Transverse colon (tissue), 4 donors: ENCODE results near the gene CADM1.

ENCODE experiments used
- CTCF ChIP-seq, 5 experiments: fragments of 200-600 bp in 3 of 5; fragments of 450-650 bp in 2 of 5; sonication (generic) in 3 of 5; IDR thresholded peaks; 1 replicate in 2 of 5; 2 replicates in 3 of 5; pipeline ENCODE4 v1.5.1; 2016 to 2017; ENCODE audit warnings: antibody characterized with exemption in 5 of 5, inconsistent platforms in 3 of 5, mild to moderate bottlenecking in 2 of 5, moderate library complexity in 1 of 5
- EP300 ChIP-seq: sonication (generic); formaldehyde crosslinking; IDR thresholded peaks from one replicate; pipeline ENCODE4 v1.6.1; 2017; ENCODE audit warnings: antibody characterized with exemption, low read depth
- POLR2A ChIP-seq: fragments of 450-650 bp; IDR thresholded peaks from one replicate; pipeline ENCODE4 v1.6.1; 2016; ENCODE audit warnings: antibody characterized with exemption, mild to moderate bottlenecking, moderate library complexity
- POLR2AphosphoS5 ChIP-seq, 3 donors: sonication (generic); formaldehyde crosslinking; IDR thresholded peaks; one replicate each; pipeline ENCODE4 v1.6.1; 2016; ENCODE audit warnings: antibody characterized with exemption in 3 of 3

GRCh38 chr11:115267871-115268270 is 236.3 kb downstream of the CADM1 start:
- TF ChIP-seq POLR2A (no peak), CTCF (IDR thresholded peaks at IDR 0.05) (no peak), POLR2AphosphoS5 (IDR thresholded peaks at IDR 0.05) (no peak), EP300 (no peak)
